HepG2 (cell line): ENCODE measurements around the gene GATD1. TPM values are rescaled to one million over a fixed set of nuclear protein-coding genes. Genes with fewer than 3 reads are reported as not detected.
A peak's percentile ranks its signal among the peaks of the same experiment; 100 is the strongest.

Experiments used
- AFF4 ChIP-seq: sonication (generic); formaldehyde crosslinking; IDR thresholded peaks from 2 replicates; pipeline ENCODE4 v1.4.0; 2020; ENCODE audit warnings: missing genetic modification reagents
- ATRX ChIP-seq: sonication (generic); formaldehyde crosslinking; IDR thresholded peaks from 2 replicates; pipeline ENCODE4 v1.4.0; 2020; ENCODE audit warnings: missing genetic modification reagents, borderline replicate concordance
- DMAP1 ChIP-seq: IDR thresholded peaks from 2 replicates; pipeline ENCODE4 v1.6.1; 2016
- E2F2 ChIP-seq: sonication (generic); formaldehyde crosslinking; IDR thresholded peaks from 2 replicates; pipeline ENCODE4 v1.4.0; 2020; ENCODE audit warnings: missing genetic modification reagents, borderline replicate concordance
- ERF ChIP-seq: IDR thresholded peaks from 2 replicates; pipeline ENCODE4 v1.6.1; 2018; ENCODE audit warnings: missing biosample characterization, missing genetic modification reagents
- GFI1 ChIP-seq: sonication (generic); formaldehyde crosslinking; IDR thresholded peaks from 2 replicates; pipeline ENCODE4 v1.5.0; 2020; ENCODE audit warnings: missing genetic modification reagents, mild to moderate bottlenecking, borderline replicate concordance
- HNRNPUL1 ChIP-seq: fragments of 200-400 bp; formaldehyde crosslinking; IDR thresholded peaks from 2 replicates; pipeline ENCODE4 v1.6.1; 2017; ENCODE audit warnings: low read depth, mild to moderate bottlenecking, low read length, moderate library complexity
- LRRFIP1 ChIP-seq: sonication (generic); formaldehyde crosslinking; conservative IDR thresholded peaks from 2 replicates; pipeline ENCODE4 v1.4.0; 2020; ENCODE audit warnings: missing genetic modification reagents
- MYC ChIP-seq: sonication (generic); formaldehyde crosslinking; IDR thresholded peaks from 2 replicates; pipeline ENCODE4 v1.9.0; 2021; ENCODE audit warnings: missing genetic modification reagents, borderline replicate concordance
- POGZ ChIP-seq: sonication (generic); formaldehyde crosslinking; IDR thresholded peaks from 2 replicates; pipeline ENCODE4 v1.4.0; 2020; ENCODE audit warnings: mild to moderate bottlenecking, missing genetic modification reagents
- SAFB2 ChIP-seq: sonication (generic); formaldehyde crosslinking; IDR thresholded peaks from 2 replicates; pipeline ENCODE4 v1.5.1; 2020; ENCODE audit warnings: missing genetic modification reagents, low read depth, mild to moderate bottlenecking, borderline replicate concordance
- SIX1 ChIP-seq: sonication (generic); formaldehyde crosslinking; IDR thresholded peaks from 2 replicates; pipeline ENCODE4 v1.4.0; 2020; ENCODE audit warnings: missing genetic modification reagents, borderline replicate concordance
- SRF ChIP-seq: IDR thresholded peaks from 2 replicates; pipeline ENCODE4 v1.6.1; 2011; ENCODE audit warnings: mild to moderate bottlenecking, low read depth, low read length, moderate library complexity
- SRSF1 ChIP-seq: fragments of 200-400 bp; formaldehyde crosslinking; optimal IDR thresholded peaks from 2 replicates; pipeline ENCODE3; 2017; ENCODE audit warnings: mild to moderate bottlenecking, low read depth, low read length, moderate library complexity
- ZBTB42 ChIP-seq: sonication (generic); formaldehyde crosslinking; IDR thresholded peaks from 2 replicates; pipeline ENCODE4 v1.5.0; 2020; ENCODE audit warnings: mild to moderate bottlenecking, missing genetic modification reagents
- ZNF17 ChIP-seq: sonication (generic); formaldehyde crosslinking; IDR thresholded peaks from 2 replicates; pipeline ENCODE4 v1.5.0; 2020; ENCODE audit warnings: mild to moderate bottlenecking, missing genetic modification reagents
- ZNF580 ChIP-seq: IDR thresholded peaks from 2 replicates; pipeline ENCODE4 v1.6.1; 2016; ENCODE audit warnings: low read depth, borderline replicate concordance
- ZNF740 ChIP-seq: sonication (generic); formaldehyde crosslinking; IDR thresholded peaks from 2 replicates; pipeline ENCODE4 v1.4.0; 2020; ENCODE audit warnings: missing genetic modification reagents
- ZNF773 ChIP-seq: sonication (generic); formaldehyde crosslinking; IDR thresholded peaks from 2 replicates; pipeline ENCODE4 v1.4.0; 2020; ENCODE audit warnings: missing genetic modification reagents, borderline replicate concordance
- ZNF777 ChIP-seq: sonication (generic); formaldehyde crosslinking; IDR thresholded peaks from 2 replicates; pipeline ENCODE4 v1.4.0; 2020; ENCODE audit warnings: missing genetic modification reagents
- ZNF782 ChIP-seq: sonication (generic); formaldehyde crosslinking; IDR thresholded peaks from 2 replicates; pipeline ENCODE4 v1.4.0; 2020; ENCODE audit warnings: missing genetic modification reagents, mild to moderate bottlenecking, borderline replicate concordance
- polyA plus RNA-seq, 8 experiments: library from polyadenylated mRNA; depleted of rRNA in 3 of 8; stranded (reverse) in 7 of 8; unstranded in 1 of 8; fragments of >200 nt; fragmentation: Illumina TruSeq in 4 of 8; extraction: Trizol in 4 of 8; gene quantifications; 2 replicates each; pipeline versions ENCODE4 v1.2.1 to v1.2.3, GENCODE V29; 2011 to 2016; ENCODE audit warnings: low read depth in 4 of 8, missing spikeins in 1 of 8, mixed read lengths in 1 of 8; ENCODE audit not compliant: insufficient read depth in 1 of 8
- total RNA-seq, 5 experiments: library from RNA; depleted of rRNA; stranded (reverse); fragments of >200 nt; fragmentation: Illumina TruSeq; extraction: Trizol; gene quantifications; 2 replicates each; pipeline ENCODE4 v1.2.3, GENCODE V29; 2016; ENCODE audit warnings: low read depth in 1 of 5

GATD1 gene
- total and polyA plus RNA-seq, 2 of the 13 experiments (the other 11 are each of a cell fraction or from before 2014, with no cell fraction given), result 31.3 to 60.5 TPM

- 0 out of 2 replicates have a peak, but pooled peaks have one; percentile 9 for TF ChIP-seq ERF (CRISPR knock-in tag)
- no peak for TF ChIP-seq AFF4 (CRISPR knock-in tag)
- TF ChIP-seq LRRFIP1 (CRISPR knock-in tag), result no peak
- TF ChIP-seq E2F2, result 0 out of 2 replicates have a peak, but pooled peaks have one; percentile 27
- TF ChIP-seq POGZ (CRISPR knock-in tag), result no peak
- no peak; the same call in 1 of the 2 replicates for TF ChIP-seq SAFB2 (CRISPR knock-in tag)
- TF ChIP-seq SRF, result peak; percentile 70; the same call in 1 of the 2 replicates
- TF ChIP-seq ZNF777 (CRISPR knock-in tag), result 0 out of 2 replicates have a peak, but pooled peaks have one; percentile 54
- TF ChIP-seq ZBTB42, result 0 out of 2 replicates have a peak, but pooled peaks have one; percentile 62
- TF ChIP-seq ZNF773, result no peak
- peak; percentile 58; the same call in 1 of the 2 replicates for TF ChIP-seq ZNF740 (CRISPR knock-in tag)
- no peak for TF ChIP-seq ATRX (CRISPR knock-in tag)
- TF ChIP-seq ZNF17 (CRISPR knock-in tag), result no peak
- TF ChIP-seq SRSF1, result no peak
- no peak for TF ChIP-seq GFI1 (CRISPR knock-in tag)
- TF ChIP-seq ZNF580 (CRISPR knock-in tag), result no peak
- no peak for TF ChIP-seq HNRNPUL1
- TF ChIP-seq ZNF782, result peak; percentile 55; the same call in 1 of the 2 replicates
- no peak for TF ChIP-seq SIX1
- peak; percentile 87 for TF ChIP-seq DMAP1 (CRISPR knock-in tag)
- TF ChIP-seq MYC (CRISPR knock-in tag), result peak; percentile 76
Measured at GRCh38 chr11:797296-798092, 20.2 kb upstream of the GATD1 start (continued).
